GM18868 (cell line): Measurements from ENCODE around the gene ZNF423.
A peak's percentile ranks its signal among the peaks of the same experiment; 100 is the strongest.

Experiments
- ATAC-seq: cut with Tn5 transposase; IDR thresholded peaks from one replicate; pipeline ENCODE4 v1.9.1; 2021; ENCODE audit warnings: mild to moderate bottlenecking, moderate library complexity; ENCODE audit not compliant: unreplicated experiment

Gene ZNF423

DNA sequence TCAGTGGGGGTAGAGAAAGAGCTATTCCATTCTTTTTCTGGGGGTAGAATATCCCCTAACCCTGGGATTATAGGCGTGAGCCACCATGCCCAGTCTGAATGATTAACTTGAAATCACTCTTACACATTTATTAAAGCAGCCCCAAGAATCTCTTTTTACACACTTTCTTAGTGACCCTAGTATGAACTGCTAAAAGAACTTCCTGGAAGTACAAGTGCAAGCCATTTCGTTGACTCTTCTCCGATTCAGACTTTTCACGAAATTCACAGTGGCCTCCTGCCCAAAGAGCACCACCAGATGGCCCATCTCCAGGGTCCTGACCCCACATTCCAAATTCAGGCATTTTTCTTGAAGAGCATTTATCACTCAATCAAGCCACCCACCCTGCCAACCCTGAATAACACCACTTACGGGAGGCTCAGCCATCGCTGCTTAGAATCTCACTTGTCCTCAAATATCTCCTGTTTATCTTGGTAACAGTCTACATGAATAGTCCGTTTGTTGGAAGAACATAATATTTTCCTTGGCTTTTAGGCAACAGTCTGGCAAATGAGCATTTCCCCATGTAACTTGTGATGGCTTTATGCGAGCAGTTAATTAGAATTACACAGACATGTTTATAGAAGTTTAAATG is 28.0 kb downstream of the ZNF423 start:
- no peak for ATAC-seq

DNA sequence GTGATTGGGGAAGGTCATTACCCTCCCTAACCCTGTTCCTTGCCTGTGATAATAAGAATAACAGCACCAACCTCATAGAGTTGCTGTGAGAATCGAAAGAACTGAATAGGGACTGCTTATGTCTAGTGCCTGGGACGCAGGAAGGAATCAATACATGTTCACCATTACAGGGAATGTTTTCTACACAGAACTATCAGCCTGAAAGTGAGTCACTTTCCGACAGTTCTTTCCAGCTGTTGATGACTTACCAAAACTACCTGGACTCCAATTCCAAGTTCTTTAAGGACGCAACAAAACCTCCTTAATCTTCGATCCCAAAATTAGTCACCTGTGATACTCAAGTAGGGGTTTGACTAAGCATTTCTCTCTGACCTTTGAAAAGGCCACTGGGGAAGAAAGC is 29.4 kb downstream of the ZNF423 start:
- ATAC-seq, result no peak

DNA sequence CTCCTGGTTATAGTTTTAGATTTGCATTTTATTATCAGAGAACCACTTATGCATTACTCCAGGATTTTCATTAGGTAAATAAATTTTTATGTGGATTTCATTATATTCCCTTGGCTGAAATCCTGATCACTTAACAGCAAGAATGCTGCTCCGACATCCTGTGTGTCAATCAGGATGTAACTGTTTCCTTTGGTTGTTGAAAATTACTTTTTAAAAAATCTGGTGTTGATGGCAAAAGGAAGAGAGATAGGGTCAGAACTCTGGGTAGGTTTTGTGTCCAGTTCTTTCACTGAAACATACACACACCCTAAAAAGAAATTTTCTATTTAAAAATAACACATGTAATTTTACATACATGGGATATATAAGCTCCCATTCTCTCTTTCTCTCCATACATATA is 30.9 kb downstream of the ZNF423 start:
- no peak for ATAC-seq

DNA sequence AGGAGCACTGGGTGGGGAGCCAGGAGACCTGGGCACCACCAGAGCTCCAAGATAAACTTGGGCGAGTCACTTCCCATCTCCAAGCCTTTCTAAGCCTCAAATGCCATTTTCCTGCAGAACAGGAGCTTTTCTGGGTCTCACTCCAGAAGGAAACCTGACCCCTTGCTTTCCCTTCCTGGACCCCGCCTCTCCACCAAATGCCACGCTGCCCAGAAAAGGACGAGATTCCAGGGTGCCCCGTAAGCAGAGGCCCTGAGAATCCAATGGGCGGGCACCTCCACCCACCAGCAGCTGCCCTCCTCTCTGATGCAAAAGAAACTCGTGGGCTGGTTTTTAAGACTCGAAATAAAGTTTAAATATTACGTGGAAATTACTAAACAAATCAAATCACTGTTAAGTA is 31.3 kb downstream of the ZNF423 start:
- ATAC-seq, result no peak

DNA sequence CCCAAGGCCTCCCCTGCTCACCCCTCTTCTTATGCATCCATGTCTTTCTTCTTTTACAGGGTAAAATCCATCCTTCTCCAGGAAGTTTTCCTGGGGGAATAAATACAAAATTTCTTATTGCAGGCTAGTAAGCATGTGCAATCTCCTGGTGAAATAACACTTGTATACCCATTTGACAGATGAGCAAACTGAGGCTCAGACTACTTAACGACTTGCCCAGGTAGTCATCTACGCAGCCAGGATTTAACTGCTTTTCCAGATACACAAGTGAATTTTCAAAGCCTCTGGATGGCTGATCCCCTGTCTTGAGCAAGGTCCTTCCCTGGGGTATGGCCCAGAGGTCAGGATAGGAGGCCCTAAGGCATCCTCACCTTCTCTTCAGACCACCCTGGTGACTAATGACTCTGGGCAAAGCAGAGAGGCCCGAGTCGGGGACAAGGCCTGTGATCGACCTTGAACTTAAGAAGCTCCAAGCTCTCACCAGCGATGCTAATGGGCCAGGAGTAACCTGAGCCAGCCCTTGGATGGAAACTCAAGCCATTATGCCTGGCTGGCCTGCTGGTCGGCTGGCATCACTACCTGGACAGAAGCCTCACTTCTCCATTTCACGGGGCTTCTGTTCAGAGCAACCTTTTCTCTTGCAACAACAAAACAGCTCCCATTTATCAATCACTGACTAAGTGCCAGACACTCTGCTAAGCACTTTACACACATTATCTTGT is 33.1 kb downstream of the ZNF423 start:
- no peak for ATAC-seq

DNA sequence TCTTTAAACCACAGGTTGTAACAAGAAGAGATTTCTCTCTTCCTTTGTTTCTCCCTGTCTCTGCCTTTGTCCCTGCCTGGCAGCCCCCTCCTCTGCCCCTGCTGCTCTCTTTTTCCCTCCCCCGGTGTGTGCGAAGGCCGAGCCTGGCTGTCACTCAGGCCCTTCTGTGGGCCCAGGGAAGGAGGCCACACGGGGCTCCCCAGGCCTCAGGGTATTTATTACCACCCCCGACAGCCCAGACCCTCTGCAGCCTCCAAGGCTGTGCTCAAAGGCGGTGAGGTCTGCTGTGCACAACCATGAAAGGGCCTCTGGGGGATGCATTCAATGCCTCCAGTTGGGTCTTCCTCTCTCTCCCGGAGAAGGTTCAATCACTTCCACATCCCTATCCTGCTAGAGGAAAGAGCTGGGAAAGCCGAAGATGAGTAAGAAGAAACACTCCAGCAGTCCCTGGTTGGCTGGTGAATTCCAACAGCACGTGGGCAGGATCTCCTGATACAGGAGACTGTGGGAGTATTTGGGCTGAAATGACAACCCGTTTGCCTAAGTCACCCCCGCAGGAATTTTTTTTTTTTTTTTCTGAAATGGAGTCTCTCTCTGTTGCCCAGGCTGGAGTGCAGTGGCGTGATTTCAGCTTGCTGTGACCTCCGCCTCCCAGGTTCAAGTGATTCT is 34.2 kb downstream of the ZNF423 start:
- ATAC-seq, result no peak

DNA sequence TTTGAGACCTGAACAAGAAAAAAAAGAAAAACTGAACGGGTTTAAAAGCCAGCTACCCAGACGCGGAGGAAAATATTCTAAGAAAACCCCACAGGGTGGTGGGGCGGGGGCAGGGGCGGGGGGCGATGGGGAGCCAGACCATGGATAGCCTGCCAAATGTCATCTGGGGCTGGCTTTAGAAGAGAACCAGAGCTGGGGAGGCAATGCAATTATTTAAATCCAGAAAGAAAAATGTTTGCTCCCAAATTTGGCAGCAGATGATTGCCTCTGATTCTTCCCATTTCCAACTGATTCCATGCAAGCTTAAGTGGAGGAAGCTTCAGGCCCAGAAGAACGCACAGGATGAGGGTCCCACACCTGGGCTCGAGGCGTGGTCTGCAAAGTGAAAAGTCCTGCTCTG is 34.8 kb downstream of the ZNF423 start:
- ATAC-seq, result no peak

DNA sequence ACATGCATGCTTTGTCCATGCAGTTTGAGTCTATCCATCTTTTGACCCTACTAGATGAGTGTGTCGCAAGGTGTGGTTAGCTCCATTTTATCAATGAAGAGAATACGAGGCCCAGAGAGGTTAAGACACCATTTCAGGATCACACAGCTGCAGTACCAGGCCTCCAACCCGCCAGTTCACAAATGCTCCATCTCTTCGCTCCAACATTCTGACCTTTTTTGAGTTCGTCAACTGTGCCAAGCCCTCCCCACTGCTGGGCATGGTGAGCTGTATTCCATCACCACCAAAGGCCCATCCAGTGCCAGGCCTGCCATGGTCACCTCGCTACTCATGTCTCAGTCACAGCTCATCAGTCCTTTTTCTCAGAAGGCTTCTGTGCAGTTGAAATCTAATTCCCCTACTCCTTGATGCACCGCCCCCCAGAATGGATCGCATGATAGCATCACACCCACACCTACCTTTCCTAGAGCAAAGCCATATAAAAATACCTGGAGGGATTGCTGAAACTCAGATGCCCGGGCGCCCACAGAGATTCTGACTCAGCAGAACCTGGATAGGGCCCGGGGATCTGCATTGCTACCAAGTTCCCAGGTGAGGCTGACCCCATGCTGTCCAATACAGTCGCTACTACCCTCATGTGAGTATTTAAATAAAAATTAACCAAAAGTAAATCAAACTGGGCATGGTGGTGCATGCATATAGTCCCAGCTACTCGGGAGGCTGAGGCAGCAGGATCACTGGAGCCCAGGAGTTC is 38.0 kb downstream of the ZNF423 start:
- ATAC-seq, result no peak

DNA sequence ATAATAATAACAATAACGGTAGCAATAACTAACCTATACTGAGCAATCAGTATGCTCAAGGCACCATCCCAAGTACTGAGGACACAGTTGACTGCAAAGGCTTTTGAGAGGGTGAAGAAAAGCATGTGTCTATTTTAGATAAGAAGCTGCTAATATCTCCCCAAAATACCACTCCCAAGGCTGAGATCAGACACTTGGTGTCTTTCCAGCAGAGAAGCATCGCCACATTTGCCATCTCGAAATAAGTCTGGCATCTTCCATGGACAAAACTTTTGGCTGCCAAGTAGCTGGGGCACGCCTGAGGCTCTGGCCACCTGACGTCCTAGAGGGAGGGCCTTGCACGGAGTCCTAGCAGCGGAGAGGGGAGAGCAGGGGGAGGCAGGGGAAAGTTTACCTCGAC is 39.0 kb downstream of the ZNF423 start:
- no peak for ATAC-seq

DNA sequence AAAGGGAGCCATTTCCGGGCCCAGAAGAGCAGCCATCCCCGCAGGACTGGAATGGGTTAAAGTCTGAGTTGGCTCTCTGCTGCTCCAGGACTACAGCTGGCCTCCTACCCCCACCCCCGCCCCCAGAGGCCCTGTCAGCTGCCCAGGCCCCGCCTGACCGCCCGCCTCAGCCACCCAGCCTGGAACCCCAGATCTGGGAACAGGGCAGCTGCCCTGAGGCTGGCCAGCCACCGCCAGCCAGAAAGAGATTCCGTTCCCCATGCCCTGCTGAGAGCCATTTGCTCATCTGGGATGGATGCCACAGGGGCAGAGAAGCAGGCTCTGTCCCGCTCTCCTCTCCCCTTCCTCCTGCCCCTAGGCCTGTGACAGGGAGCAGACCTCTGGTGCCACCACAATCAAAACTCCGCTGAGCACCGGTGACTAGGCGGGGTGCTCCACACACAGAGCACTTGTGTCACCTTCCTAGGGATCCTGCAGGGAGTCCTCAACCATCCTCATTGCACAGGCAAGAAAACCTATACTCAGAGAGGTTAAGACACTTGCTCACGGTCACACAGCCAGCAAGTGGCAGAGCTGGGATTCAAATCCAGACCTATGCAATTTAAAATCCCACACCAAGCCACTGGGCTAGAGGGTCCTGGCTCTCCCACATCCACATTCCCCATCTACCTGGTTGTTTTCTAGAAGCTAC is 44.1 kb downstream of the ZNF423 start:
- ATAC-seq, result no peak

DNA sequence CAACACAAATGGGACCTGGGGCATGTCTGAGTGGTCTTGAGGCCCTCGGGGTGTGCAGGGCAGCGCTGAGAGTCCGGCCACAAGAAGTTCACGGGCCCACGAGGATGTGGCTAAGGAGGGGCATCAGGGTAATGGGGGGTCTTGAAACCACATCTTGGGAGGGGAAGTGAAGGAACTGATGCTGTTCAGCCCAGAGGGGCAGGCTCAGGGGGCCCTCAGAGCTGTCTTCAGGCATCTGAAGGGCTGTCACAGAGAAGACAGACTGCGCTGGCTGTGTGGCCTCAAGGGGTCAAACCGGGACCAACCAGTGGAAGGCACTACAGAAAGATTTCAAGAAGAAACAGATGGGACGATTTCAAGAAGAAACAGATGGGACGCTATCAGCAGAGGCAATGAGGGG is 45.1 kb downstream of the ZNF423 start:
- no peak for ATAC-seq

DNA sequence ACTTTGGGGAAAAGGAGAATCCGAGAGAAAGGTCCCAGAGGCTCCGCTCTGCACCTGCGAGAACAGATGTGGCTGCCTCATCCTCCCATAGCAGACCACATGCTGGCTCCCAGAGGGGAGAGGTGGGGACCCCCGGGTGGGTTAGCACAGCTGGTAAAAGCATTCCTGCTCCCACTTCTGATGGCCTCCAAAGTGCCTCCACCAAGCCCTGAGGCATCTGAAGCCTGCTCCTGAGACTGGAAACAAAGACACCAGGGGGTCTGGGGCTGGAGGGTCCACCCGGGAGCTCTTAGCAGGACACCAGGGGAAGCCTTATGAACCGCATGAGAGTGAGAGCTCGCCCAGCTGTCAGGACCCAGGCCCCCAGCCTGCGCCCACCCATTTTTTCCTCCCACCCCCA is 46.4 kb downstream of the ZNF423 start:
- ATAC-seq, result no peak

DNA sequence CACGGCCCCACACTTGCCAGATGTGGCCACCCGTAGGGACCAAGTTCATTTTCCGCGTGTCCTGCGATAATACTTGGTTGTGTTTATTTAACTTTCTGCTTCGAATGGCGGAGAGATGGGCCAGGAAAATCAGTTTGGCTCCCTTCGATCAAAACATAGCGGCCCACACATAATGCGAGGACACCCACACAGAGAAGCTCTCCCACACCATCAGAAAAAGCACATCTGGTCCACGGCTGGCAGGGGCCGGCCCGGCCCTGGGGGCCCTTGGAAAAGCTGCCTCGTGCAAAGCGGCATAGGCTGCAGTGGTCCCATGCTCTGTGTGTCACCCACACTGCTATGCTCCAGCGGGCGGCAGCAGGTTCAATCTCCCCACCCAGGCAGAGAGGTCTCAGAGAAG is 46.9 kb downstream of the ZNF423 start:
- ATAC-seq, result no peak

DNA sequence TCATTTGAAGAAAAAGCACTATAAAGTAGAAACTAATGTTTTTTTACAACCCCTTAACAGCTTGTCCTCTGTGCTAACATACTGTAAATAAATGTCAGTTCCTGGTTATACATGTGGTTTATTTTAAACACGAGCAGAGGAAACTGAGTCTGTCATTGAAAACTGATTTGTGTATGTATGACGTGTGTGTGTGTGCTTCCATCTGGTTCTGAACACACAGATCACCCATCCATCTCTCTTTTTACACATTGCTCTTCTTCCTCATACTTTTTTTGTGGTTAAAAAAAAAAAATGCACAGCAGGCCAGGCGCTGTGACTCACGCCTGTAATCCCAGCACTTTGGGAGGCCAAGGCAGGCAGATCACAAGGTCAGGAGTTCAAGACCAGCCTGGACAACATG is 49.5 kb downstream of the ZNF423 start:
- ATAC-seq, result no peak

DNA sequence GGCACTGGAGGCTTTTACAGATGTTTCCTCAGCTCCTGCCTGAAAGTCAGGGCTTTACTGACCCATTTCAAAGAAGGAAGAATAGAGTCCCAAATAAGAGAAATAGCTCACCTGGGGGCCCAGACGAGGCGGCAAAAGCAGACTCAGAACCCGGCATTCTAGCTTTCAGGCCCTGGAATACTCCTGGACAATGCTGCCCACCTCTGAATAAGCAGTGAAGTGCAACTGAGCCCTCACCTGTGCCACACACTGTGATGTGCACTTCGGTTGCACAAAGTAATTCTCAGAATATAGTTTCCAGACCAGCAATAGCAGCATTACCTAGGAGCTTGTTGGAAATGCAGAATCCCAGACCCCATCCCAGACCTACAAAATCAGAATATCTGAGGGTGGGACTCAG is 54.6 kb downstream of the ZNF423 start:
- no peak for ATAC-seq

DNA sequence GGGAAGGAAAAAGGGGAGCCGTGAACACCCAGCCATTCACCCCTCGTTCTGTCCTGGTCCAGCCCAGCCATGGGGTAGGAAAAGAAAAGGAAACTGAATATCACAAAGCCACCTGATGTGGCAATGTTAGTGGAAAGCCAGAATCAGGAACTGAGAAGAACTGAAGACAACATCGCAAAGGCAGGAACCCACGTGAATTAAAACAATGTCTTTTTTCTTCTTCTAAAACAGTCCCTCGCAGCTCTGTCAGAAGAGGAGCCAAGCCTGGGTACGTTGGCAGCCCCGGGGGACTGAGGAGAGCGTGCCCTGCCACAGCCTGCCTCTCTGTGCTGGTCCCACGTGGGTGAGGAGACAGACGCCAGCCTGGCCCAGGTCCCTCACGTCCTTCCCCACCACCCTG is 55.0 kb downstream of the ZNF423 start:
- peak; percentile 71 for ATAC-seq

DNA sequence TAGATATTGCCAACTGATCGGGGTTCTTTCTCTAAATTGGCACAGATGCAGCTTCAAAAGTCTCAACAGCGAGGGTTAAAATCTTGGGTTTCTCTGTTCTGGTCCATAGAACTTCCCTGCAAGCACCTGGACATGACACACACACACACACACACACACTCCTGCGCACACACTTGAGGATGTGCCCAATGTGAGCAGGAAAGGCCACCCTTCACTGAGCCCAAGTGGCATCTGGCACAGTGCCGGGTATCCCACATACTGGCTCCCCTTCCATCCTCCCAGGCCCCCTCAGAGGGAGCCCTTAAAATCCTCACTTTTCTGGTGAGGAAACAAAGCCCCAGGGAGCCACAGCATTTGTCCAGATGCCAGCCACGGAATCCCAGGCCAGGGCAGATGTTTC is 55.5 kb downstream of the ZNF423 start:
- no peak for ATAC-seq

DNA sequence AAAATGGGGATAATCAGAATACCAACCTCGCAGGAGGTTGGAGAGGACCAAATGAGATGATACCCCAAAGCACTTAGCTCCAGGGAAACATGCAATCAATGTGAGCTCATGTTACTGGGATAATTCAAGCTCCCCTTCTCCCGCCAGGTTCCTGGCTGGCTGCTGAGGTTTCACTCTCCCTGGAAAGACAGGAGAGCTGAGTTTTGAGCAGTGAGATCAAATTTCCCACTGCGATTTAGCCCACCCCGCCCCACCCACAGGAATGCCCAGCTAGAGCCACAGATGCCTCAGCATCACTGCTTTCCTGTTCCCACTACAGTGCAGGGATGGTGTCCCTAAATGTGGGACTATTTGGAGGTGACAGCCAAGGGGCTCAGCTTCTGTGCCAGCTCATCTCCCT is 56.7 kb downstream of the ZNF423 start:
- no peak for ATAC-seq

DNA sequence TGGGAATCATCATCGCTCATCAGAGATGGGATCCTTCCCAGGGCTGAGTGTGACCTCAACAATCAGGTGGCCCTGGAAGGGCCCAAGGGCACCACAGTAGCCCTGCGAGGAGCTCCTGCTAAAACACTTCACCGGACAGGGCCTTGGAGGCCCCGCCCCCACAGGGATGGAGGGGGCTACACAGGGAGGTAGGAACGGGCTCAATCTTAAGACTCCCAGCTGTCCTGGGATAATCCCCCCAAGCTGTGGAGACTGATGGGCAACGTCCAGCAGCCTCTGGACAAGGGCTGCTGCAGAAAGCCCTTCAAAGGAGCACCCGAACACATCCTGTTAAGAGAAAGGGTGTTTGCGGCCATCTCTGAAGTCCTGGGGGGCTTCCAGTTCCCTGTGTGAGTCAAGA is 60.4 kb downstream of the ZNF423 start:
- no peak for ATAC-seq

DNA sequence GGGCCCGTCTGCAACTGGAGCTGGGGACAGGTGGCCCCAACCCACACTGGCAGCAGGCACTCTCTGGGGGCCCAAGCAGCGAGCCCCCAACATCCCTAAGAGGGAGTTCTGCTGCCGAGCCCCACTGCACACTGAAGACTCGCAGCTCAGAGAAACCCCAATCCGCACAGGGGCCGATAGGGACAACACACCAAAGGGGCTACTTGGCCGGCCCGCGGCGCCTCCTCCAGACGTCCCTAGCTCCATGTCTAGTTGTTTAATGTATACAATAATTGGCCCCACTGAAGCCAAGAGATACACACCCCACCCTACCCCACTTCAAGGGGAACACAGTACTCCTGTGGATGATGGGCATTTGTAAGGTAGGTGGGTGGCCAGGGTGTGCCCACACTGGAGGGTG is 62.7 kb downstream of the ZNF423 start:
- no peak for ATAC-seq

DNA sequence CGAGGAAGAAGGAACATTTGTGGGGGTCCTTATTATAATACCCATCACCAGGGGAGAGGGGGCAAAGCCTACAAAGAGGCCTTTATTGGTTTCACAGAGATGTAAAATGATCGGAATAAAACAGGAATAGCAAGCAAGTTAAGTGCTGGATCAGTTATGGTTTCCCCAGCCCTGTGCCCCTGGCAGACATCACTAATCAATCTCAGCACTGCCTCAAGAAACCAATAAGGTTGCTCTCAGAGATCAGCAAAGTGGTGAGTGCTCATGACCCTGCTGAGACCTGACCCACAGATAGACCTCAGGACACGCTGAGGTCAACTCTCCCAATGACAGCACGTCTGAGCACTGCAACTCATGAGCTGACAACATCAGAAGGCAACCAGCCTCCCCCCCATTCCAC is 66.3 kb downstream of the ZNF423 start:
- ATAC-seq, result no peak
